ENCODE measurements around the gene GLO1.

The GLO1 gene

DNA sequence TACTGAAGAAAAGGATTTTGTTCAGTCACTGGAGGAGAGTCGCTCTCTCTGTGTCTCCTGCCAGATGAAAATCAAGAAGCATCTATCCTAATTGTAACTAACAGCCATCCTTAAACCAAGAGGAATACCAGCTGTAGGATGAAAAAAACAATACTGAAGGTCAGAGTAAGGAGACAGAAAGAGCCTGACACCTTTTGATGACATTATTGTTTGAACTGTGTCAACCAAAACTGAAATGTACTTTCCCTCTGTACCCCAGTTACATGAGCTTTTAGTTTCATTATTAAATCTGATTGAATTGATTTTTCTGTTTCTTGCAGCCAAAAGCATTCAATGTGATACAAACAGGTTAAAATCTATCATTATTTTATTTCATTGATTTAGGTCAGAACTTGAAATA lies 46.0 kb downstream of the GLO1 start:
- DNase-seq = no peak

DNA sequence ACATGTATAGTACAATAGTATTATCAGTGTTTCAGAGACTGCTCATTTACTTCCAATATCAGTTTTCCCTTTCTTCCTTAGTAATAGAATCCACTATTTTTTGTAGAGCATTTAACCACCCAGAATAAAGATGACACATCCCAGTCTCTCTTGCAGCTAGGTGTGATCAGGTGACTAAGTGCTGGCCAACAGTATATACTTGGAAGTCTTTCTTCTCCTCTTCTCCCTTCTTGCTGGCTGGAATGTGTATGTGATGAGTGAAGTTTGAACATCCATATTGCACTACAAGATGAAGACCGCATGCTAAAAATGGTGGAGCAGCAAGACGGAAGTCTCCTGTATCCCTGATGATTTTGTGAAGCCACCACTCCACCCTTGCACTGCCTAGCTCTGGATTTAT lies 48.7 kb downstream of the GLO1 start:
- no peak for DNase-seq

DNA sequence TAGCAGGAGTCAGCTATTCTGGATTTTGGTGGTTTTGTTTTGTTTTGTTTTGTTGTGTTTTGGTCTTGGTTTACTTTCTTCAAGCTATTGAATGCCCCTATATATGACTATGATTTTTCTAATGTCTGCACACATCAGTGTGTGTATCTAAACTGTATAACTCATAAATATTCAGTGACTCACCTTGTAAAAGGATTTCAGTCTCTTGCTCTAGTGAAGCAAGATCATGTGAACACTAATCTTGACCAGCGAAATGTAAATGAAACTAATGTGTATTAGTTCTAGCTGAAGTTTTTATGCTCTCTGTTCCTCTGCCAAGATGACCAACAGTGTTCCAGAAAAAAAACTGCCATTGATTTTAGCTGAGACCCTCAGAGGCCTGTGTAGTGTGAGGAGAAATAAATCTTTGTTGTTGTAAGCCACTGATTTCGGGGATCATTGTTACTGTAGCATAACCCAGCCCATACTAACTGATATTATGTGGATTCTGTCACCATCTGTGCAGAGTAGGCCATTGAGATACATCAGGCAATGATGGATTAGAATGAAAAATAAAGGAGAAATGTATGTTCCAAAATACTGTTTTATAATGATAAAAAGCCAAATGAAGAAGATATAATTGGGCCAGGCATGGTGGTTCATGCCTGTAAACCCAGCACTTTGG lies 51.7 kb downstream of the GLO1 start:
- no peak for DNase-seq

DNA sequence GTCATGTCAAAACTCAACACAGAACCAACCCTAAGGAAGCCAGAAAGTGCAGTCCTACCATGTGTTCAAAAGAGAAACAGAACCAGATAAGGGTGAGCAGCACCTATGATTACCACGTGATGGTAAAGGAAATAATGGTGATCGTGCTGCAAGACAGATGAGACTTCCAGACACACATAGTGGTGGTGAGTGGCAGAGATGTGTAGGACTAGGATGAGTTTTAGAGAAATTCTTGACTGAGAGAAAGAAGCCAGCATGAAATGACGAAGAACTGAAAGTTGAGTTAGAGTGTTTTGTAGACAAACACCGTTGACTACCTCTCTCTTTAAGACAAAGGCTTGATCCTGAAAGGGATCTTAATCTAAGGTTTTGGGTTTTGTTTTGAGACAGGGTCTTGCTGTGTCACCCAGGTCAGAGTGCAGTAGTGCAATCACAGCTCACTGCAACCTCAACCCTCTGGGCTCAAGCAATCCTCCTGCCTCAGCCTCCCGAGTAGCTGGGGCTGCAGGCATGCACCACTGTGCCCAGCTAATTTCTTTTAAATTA lies 52.7 kb downstream of the GLO1 start:
- no peak for DNase-seq

DNA sequence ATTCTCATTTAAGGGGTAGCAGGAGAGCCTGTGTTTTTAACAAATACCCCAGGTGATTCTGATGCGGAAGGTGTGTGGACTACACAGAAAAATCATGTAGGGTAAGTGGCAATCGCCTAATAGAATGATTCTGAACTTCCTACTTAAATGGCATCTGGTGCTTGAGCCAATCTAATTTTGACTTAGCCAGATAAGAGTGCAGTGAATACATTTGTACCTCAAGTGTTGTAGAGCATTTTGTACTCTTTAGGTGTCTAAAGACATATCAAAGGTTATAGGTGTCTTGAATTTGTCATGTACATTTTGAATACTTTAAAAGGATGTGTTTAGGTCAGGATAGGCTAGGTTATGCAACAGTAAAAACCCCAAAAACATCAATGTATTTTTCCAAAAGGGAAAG lies 53.2 kb downstream of the GLO1 start:
- DNase-seq = no peak

DNA sequence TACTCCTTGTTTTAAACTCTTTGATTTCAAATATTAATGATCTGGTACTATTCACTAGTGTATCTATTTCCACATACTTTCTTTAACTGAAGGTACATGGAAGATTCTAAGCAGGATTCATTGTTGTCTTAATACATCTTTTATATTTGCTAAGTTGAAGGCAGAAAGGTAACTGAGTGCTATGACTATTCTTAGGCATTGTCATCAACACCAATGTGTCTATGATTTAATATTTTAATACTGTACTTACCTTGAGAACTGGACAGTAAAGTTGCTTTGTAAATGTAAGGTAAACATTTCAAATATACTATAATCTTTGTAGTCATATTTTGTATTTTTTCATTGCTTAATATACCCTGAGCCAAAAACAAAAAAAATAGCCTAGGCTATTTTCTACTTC lies 54.3 kb downstream of the GLO1 start:
- DNase-seq = no peak

DNA sequence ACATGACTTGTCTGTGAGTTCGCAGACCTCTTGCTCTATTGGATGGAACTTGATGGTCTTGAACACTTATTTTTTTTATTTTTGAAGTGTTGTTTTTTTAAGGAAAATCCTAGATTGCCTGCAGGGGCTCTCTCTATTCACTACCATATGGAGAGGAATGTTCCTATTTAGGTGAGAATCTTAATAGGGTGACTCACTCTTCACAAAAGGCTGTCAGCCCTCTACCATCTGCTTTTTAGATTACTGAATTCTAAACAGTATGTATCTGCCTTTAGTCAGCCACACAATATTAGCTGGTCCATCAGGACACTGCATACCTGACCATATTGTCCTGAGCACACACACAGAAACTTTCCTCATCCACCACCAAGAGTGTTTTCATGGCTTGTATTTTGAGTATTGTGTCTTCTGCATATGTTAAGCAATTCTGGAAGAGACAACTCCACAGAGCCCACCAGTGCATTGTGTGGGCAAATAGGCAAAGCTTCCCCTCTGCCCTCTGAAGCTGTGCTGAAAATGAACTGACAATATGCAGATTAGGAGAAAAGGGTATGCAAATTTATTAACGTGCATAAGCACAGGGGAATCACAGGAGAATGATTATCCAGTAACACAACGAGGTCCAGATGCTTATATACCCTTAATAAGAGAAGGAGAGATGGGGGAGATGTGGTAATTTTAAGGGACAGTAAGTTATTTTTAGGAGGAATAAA lies 56.6 kb downstream of the GLO1 start:
- no peak for DNase-seq

DNA sequence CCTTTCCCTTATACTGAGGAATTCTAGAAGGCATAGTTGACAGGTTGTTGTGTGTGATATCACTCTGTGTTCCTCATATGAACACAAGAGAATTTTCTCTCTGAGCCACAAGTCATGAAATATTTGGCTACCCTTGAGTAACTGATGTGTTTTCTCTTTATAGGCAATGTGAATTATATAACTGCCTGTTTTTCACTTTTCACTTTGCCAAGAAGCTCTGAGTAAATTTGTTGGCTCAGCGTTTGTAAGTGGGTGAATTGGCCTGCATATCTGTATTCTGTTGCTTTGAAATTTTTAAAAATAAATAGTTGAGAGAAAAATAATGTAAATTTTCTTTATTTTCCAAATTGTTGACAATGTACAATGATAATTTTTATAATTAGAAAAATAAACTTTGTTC lies 58.0 kb downstream of the GLO1 start:
- no peak for DNase-seq

DNA sequence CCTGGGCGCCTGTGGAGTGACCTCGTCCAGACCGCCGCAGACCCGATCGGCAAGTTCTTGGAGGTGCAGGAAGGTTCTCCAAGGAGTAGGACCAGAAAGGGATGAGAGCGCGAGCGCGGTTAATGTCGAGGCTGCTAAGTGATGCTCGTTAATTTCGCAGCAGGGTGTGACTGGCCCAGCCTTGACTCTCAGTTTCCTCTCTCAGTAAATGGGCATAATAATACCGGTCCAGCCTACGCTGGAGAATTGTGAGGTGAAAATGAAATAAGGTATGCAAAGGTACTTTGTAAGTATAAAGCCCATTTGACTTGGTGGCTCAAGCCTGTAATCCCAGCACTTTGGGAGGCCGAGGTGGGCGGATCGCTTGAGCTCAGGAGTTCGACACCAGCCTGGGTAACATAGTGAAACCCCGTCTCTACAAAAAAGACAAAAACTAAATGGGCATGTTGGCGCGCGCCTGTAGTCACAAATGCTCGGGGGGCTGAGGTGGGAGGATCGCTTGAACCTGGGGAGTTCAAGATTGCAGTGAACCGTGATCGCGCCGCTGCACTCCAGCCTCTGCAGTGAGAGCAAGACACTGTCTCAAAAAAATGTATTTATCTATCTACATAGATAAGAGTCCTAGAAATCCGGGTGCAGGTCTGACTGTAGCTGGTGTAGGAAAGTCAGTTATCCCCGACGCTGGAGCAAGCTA lies 62.6 kb downstream of the GLO1 start:
- DNase-seq = peak in 1 of 6 experiments; percentile 17

DNA sequence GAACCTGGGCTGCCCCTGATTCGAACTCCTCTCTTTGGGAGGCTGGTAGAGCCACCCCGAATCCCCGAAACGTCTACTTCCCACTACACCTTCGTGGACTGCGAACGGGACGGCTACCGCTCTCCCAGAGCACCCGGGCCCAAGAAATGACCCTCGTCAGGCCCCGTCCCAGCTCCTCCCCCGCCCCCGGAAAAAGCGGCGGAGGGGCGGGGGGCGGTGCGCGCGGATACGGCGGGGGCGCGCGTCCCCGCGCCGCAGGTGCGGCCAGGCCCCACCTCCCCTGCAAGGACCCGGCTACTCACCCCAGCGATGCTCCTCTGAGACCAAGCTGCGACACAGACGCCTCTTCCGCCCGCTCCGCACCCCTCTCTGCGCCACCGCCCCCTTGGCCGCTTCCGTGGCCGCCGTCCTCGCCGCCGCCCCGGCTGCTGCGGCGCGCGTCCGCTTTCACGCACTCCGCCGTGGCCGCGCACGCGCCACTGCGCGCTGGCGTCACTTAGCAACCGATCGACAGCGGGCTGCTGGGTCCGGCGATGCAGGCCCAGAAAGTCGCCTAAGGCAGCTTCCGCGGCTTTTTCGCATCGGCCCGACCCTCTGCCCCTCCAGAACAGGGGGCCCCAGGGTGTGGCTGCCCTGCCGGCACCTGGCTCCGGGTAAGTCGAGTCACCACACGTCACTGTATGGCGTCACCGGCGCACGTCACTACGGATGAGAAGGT lies 63.3 kb downstream of the GLO1 start, which contains the start of gene BTBD9:
Gene BTBD9 (minus strand): TSS at position 432 of the 718 bp plus-strand sequence.
- peak; percentile 72 to 91 (median 82) for DNase-seq

DNA sequence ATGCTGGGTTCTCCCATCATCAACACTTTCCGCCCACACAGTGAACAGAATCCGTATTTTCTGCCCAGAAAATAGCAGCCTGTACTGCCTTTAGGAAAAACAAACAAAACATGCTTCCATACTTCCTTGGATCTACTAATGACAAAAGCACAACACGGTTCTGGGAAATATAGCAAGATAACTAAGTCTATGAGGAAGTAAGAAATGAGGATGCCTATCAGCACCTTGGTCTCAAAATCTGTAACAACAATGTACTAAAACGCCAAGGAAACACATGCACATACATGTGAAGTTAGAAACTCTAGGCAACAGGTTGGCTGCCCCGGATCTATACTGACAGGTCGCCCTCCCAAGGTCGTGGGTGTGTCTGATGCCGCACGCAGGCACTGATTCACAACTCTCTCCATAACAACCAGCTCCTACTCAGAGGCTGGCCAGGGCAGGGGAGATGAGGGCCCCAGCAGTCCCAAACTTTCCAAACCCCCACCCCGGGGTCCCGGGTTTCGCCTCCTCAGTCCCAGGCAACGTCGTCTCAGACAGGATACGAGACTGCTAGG lies 63.9 kb downstream of the GLO1 start:
- peak; percentile 46 to 90 (median 76) for DNase-seq

DNA sequence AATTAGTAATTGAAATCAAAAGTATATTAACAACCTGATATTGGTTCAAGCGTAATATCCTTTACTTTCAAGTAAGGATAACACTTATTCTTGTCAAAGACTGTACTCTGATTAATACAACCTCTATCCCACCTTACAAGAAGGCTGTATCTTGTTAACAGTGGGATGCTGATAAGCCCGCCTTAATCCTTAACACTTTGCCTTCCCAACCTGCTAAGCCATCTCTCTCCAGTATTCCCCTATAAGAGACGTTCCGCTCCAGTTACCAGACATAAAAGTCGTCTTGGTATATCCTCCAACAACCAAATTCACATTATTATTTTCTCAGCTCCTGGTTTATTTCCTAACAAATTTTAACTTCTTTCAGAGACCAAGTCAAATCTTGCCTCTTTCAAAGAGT lies 65.2 kb downstream of the GLO1 start:
- no peak for DNase-seq

DNA sequence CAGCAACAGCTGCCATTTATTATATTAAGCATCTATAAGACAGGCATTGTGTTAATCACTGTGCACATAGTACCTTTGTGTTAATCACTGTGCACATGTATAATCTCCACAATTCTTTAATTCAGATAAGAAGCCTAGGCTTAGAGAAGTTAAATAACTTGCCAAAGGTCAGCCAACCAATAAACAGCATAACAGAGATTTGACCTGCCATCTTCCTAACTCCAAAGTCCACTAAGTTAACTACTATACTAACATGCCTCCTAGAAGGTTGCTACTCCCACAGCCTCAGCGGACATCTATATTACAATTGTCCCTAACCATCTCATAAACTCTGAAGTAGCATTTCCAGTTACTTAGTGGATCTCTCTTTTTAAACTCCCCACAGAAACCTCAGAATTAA lies 66.9 kb downstream of the GLO1 start:
- DNase-seq = no peak

DNA sequence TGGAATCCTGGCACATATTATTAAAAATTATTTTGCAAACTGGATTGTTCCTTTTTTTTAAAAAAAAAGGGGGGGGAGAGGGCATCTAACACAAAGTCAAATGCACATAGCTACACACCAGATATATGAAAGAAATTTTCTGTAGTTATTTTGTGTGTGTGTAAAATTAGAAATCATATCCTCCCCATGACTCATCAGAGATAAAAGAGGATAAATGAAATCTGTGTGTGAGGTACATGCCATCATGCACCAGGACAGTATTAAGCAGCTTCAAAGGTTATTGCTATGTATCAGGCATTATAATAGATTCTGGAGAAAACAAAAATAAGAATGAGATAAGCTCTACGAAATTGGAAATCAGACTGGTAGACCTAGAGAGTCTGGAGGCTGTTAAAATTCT lies 68.4 kb downstream of the GLO1 start:
- no peak for DNase-seq

DNA sequence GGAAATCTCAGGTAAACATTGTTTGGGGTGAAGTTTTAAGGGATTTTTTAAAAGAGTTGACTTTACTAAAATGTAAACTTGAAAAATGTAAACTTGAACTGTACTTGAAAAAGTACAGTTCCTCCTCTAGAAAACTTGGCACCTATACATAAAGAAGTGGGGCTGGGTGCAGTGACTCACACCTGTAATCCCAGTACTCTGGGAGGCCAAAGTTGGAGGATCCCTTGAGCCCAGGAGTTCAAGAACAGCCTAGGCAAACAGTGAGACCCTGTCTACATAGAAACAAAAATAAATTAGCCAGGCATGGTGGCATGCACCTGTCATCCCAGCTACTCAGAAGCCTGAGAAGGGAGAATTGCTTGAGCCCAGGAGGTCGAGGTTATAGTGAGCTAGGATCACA lies 70.5 kb downstream of the GLO1 start:
- DNase-seq = no peak

DNA sequence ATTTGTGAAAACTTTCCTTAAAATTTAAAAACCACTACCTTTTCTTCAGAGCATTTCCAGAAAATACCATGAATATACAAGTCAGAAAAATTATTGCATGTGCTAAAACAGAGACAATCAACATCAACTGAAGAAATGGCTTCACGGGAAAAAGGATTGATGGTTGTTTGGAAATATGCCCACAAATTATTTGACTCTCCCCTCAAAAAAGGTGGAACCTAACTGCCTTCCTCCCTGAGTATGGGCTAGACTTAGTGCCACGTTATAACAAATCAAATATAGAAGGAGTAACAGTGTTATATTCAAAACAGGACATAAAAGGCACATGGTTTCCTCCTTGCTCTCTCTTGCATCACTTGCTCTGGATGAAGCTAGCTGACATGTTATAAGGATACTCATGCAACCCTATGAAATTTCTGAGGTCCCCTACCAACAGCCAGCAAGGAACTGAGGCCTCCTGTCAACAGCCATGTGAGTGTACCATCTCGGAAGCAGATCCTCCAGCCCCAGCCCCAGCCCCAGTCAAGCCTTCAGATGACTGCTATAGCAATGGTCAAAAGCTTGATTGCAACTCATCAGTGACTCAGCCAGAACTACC lies 71.7 kb downstream of the GLO1 start:
- no peak for DNase-seq
